Stimulated activated CD8-positive, alpha-beta memory T cell treated with anti-CD3 and anti-CD28 coated beads, Interleukin-2, amount 100 ng/mL, for 1 hour (primary cell): ENCODE results near the gene PAX8.

Experiments used
- DNase-seq, 2 donors: peaks; one replicate each; pipeline ENCODE4 v3.0.0-alpha.2; 2020; ENCODE audit warnings: low read depth in 2 of 2

The PAX8 gene

DNA sequence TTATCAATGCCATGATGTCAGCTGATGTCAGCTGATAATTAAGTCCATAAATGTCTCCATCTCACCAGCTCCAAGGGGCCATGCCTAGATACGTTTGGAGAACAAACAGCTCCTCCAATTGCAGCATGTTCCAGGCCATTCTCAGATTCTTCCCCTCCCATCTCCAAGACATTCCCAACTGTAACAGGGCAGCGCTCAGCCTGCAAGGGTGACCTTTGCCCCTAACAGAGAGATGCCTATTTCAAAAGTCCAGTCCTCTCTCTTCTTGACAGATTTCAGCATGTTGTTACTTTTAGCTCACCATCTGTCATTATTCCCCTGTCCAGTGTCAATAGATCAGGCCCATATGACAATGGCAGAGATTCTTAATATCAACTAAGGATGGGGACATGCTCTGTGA is 95.0 kb downstream of the PAX8 start:
- DNase-seq = no peak

DNA sequence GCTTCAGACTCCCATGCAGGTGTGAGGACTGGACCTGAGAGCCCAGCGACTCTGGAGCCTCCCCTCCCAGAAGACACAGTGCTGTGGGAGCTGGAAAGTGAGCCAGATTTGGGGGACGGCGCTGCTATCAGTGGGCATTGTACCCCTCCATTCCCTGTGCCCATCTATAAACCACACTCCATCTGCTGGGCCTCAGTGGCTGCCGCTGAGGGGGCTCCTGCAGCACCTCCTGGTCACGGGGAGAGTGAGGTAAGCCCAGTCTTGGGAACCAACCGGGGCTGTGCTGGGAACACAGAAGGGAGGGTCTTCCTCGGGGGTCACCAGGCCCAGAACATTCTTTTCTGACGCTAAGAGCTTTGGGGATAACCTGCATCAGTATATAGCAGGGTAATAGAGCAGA is 95.5 kb downstream of the PAX8 start:
- no peak for DNase-seq

DNA sequence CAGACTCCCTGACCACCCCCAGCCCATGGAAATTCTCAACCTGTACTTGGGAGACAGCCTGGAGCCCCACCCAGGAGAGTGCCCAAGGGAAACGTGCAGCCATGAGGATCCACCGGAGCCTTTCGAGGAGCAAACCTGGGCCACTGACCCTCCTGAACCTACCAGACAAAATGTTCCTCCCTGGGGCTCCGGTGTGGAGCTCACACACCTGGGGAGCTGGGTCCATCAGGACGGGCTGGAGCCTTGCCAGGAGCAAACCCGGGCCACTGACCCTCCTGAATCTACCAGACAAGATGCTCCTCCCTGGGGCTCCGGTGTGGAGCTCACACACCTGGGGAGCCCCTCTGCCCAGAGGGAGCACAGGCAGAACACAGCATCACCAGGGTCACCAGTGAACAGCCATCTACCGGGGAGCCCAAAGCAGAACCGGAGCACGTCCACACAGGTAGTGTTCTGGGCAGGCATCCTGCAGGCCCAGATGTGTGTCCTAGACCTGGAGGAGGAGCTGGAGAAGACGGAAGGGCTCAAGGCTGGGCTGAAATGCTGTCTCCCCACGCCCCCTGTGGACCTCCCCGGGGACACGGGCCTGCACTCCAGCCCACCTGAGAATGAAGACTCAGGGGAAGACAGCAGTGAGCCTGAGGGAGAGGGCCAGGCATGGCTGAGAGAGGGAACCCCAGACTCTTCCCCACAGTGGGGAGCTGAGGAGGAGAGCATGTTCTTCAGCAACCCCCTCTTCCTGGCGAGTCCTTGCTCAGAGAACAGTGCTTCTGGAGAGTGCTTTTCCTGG is 96.1 kb downstream of the PAX8 start:
- no peak for DNase-seq

DNA sequence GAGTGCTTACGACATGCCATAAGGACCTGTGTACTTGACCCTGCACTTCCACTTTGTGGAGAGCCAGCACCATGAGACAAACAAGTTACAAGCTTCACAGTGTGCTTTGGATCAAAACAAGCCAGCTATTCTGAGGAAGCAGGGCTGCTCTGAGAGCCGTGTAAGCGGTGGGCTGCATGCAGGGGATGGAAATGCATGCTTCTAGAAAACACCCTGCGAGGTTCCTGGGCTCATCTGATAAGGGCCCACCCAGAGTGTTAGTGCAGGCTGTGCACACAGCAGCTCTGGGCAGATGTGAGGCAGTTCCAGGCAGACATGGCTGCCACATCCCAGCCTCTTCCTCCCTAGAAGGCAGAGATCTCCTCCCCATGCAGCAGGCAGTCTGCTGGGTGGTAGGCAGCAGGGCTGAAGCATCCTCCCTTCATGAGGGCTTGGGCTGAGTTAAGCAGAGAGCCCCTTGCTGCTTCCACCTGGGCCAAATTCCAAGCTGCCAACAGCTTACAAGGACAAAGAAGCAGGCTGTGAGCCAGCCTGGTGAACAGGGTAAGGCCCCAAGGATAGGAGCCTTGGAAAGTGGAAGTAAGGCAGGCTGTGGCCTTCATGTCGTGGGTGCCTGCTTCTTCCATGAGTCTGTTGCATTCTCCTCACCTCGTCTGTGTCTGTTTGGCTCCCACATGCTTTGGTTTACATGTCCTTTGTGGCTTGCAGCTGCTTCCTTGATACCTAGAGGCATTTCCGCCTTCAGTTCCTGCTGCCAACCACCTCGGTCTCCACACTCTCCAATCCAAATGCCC is 97.3 kb downstream of the PAX8 start:
- DNase-seq = no peak

DNA sequence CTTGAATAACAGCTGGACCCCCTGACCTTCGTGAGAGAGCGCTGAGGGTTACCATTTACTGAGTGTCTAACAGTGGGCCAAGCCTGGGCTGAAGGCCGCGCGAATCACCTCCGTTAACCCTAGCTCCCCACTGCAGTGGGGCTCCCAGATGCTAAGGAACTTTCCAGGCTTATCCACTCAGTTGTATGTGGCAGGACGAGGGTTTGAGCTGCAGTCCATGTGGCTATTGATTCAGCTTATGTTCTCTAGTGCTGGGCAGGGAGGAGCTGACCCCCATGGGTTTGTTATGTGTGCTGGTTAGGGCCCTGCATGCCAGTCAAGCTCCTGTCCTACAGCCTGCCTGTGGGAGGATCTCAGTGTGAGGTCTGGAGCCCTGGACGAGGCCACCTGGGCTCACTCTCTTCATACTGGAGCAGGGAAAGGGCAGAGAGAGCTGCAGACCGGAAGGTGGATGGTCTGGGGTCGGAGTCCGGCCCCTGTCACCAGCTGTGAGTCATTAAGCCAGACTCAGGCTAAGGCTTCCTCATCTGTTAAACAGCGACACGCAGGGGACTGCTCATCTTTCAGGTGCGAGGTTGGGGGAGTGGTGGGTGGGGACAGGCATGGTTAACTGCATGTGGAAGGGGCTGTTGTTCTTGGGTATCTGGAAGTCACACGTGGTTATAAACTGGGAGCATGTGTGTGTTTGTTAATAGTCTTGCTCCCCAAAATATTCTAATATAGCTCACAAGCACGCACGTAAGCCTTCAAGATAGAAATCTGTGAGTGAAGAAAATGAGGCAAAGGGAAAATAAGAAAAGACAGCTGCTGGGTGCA is 98.4 kb downstream of the PAX8 start:
- no peak for DNase-seq

DNA sequence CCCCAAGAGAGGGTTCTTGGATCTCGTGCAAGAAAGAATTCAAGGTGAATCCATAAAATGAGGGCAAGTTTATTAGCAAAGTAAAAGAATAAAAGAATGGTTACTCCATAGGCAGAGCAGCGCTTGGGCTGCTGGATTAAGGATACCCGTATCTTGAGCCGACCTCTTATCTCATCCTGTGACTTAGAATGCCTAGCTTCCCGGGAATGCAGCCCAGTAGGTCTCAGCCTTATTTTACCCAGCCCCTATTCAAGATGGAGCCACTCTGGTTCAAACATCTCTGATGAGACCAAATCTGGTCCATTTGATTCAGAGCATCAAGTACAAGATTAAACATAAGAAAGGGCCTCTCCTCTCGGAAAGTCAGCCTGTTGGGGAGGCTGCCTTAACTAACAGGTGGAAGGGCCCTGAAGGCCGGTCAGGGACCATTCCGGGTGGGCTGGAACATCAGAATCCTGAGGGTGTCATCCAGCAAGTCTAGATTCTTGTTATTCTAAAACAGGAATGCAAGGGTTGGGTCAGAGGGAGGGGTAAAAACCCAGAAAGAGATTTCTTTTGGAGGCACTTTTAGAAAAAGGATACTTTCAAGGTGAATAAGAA is 99.2 kb downstream of the PAX8 start:
- no peak for DNase-seq

DNA sequence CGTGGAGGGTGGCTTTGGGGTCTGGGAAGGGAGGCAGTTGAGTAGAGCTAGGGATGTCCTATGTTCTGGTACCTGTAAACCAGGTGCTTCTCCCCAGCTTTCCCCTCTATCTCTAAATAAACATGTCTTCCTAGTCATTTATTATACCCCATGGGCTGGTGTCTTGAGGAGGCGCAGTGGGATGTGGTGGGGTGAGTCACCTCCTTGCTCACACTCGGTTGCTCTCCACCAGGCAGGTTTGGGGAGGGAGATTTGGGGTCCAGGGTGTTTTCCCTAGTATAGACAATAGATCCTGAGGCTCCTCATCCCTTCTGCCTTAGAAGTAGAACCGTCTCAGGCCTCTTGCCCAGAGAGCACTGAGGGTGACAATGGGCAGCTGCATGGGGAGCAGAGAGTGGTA is 99.8 kb downstream of the PAX8 start:
- no peak for DNase-seq

DNA sequence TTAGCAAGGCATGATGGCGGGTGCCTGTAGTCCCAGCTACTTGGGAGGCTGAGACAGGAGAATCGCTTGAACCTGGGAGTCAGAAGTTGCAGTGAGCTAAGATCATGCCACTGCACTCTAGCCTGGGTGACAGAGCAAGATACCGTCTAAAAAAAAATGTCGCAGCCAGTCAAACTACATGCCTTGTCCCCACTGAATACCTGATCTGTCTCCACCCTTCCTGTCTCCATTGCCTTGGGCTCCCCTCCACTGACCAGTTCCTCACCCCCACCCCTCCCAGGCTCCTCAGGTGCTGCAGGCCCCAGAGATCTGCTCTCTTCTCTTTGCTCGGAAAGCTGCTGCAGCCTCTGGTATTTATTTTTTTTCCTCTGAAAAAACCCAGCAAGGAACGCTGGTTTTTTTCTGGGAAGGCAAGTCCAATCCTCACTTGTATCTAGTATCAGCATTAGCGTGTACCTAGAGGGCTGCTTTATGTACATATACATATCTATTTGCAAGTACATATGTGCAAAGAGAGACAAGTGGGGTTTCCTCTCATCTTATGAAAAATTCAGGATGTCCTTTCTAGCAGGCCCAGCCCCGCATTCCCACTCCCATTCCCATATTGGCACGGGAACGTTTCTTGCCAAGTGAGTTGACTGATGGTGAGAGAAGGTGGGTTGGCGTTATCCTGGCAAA is 100.5 kb downstream of the PAX8 start:
- no peak for DNase-seq

DNA sequence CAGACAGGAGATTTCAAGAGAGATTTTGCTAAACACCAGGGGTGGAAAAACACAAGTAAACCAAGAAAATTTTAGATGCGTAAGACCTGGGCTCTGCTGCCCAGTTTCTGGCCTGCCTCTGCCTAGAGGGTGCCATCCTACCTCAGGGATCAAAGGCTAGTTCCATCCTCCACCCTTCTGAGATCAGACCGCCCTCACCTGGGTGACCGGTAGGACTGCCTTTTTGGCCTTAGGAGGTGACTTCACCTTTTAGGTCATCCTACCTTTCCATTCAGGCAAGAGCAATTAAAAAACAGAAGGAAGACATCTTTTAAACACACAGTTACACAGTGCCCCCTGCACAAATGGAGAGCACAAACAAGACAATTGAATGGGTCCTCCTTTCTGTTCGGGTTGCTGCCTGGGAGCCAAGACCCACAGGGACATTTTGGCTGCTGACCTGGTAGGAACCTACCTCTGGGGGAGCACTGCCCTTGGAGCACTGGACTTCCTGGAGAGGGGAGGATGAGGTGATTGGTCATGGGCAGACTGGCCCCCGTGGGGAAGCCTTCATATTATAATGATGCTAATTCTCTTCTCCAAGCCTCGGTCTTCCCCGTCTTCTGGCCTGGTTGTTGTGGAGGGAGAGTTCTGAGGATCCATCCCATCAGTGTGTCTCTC is 101.9 kb downstream of the PAX8 start:
- DNase-seq = no peak

DNA sequence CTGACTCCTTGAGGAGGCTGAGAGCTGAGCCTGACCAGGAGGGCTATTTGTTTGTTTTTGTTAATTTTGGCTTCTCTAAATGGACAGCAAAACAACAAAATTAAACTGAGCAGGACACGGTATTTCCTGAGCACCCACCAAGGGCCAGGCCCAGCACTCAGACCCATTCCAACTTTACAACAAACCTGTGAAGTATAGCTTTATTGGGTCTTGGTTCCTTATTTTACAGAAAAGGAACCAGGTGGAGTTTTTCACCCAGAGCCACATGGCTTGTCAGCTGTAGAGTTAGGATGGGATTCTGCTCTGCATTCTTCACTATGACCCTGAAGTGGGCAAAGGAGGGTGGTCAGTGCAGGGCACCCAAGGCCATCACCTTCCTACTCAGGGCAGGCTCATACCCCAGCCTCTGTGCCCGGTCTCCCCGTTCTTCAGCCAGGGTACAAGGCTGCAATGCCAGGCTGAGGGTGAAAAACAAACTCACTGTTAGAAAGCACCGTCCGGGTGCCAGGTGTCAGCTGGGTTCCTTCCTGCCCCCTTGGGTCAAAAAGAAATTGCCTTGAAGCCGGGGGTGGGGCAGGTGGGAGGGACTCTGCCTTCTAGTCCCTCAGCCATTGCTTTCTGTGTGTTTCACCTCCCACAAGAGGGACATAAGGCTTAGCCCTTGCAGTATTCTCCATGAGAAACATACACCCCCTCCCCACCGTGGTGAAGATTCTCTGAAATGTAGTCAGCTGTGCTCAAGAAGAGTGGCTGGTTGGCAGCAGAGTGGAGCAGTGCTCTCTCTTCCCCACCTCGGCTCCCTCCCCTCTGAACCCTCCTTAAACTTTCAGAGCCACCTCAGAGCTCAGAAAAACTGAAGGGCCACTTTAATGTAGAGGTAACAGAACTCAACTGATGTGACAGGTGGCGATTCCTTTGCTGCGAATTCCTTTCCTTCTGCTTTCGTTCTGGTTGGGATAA is 102.7 kb downstream of the PAX8 start:
- DNase-seq = no peak

DNA sequence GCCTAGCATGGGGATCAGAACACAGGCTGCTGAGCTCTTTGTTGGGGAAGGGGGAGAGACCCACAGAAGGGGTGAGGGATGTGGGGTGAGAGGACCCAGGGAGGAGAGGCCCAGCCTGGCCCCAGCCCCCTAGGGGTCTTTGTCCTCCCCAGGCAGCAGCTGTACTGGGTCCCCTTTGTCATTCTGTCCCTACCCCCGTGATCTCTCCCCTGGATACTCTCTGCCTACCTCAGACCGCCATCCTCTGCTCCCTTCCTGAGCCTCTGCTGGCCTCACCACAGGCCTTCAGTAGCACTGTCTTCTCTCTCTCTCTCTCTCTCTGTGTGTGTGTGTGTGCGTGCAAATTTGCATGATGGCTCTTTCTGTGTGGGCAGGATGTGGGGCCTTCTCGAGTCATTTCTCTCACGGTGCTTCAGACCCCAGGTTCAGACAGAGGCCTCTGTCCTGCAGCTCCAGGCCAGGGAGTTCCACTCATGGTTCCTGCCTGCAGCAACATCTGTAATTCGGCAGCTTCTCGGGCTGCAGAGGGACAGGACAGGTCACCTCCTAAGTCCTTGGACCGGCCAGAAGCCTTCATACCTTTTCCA is 103.6 kb downstream of the PAX8 start:
- peak in 1 of 2 donors; percentile 46 for DNase-seq

DNA sequence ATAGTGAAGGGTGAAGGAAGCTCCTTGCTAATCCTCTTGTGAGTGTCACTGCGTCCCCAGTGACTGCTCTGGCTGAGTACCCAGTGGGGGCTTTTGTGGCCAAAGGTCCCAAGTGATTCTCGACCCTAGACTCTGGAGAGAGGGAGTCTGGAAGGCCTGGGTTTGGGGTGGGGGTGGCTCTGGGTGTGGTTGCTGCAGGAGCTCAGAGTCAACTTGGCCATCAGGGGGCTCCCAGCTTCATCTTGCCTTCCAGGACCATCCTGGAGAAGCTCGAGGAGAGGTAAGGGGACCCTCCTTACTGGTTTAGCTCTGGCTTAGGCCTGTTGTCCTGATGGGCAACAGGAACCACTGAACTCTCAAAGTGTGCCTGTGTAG is 104.4 kb downstream of the PAX8 start:
- no peak for DNase-seq

DNA sequence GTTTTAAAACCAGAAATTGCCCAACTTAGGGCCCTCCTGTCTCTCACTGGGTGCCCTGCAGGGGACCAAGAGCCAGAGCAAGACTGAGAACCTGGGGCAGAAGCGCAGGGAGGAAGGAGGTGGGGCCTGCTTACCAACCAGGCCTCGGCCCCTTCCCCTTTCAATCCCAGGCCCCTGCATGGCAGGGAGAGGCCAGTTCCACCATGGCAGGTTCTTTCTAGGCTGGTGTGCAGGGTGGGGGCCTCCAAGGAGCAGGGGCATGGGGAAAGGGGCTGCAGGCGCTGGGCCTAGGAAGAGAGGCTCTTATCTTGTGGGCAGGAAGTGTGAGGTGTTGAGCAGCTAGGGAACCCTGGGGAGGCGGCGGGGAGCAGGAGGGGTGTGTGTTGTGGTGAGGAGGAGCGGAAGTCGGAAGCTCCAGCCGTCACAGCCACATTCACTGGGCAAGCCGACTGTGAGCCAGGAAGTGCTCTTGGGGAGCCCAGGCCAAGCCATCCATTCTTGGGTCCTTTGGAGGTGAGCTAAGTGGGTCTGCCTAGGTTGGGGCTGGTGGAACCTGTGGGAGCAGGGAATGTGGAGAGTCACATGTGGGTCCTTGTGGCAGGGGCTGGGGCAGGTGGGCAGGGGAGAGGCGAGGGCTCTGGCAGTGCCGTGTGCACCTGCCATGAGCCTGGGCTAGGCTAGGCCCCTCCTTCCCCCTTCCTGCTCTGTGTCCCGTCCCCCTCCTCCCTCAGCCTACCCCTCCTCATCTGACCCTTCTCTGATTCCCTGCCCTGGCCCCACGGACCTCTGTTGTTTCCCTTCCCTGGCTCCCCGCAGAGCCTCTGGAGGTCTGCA is 105.0 kb downstream of the PAX8 start, which contains the start of gene PSD4:
Gene PSD4 (plus strand): TSS at position 430 of the 834 bp plus-strand sequence. CDS start 8,486 bp downstream, outside the sequence.
- peak; percentile 64 to 74 for DNase-seq

DNA sequence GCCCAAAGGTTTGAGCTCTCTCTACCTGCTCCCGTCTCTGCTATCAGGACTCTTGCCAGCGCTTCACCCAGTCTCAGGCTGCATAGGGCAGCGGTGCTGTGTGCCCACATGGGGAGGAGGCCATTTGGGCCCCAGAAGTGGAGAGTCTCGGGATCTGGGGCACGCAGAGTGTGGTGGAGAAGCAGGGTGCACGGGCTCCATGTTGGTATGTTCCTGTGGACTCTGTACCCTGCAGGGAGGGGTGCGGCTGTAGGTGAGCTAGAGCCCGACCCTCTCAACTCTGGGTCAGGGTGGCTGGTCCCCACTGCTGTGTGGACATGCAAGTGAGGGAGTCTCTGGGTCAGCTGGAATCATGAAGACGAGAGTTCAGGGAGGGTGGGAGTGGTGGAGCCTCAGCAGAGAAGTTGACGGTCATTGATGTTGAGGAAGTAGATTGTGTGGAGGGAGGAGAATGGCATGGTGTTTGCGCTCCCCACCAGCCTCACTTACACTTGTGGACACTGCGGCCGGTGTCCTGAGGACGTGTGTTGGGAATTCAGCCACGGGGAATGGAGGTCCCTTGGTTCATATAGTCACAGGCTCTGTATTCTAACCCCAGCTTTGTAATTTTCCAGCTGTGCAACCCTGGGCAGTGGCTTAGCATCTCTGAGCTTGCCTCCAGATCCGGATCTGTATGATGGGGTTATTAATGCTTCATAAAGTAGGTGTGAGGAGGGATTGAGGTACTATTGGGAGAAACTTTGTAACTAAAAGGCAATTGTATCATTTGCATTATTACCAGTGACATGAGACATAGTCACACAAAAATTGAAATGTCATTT is 105.8 kb downstream of the PAX8 start:
- no peak for DNase-seq

DNA sequence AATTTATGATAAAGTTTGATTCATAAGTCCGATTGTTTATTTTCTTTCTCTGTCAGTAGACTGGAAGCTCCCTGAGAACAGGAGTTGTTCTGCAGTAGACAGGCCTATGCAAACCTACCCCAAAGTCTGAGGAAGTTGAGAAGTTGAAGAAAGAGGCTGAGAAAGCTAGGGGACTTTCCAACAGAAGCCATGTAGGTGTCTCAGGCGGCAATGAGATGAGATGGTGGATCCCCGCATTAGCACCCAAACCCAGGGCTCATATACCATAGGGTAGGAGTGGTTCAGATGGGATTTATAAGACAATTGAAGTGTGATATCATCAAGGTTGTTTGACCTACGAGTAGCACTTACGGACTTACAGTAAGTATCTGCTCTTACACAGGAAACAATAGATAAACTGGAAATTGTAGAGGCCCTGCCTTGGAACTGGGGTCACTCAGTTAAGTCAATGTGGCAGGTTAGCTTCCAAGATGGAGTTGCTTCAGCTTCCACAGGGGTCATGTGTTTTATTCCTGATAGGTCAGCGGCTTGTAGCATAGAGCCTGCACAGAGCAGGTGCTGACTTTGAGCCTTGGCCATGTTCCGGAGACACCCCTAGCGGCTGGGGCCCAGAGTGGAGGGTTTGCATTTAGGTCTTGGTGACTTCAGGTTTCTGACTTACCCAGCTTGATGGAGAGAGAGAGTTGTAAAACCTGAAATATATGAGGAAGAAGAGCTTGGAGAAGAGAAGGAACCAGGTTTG is 107.2 kb downstream of the PAX8 start:
- no peak for DNase-seq

DNA sequence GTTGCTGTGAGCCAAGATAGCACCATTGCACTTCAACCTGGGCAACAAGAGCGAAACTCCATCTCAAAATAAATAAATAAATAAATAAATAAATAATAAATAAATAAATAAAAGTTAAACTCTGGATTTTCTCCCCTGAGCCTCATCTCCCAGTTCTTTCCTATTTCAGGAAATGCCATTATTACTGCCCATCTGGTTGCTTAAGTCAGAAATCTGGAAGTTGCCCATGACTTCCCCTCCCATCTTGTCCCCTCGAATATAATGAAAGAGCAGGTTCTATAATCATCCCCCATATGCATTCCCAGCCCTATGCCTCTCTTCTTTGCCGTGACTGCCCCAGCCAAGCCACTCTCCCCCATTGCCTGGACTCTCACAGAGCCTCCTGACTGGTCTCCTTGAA is 109.1 kb downstream of the PAX8 start:
- DNase-seq = no peak
